T-helper 1 cell treated with Interleukin-12 subunit alpha and Interleukin-12 subunit beta and Interleukin-4 antibody, amounts not matched to agents 30 ng/mL and 1 ng/mL, for 36 hours (primary cell): ENCODE results near the gene NOP58. TPM values are rescaled to one million over a fixed set of nuclear protein-coding genes. Genes with fewer than 3 reads are reported as not detected.
"Not testable (repeated sequence)": the region's sequence is repeated elsewhere in the genome, so short reads cannot be mapped to it uniquely, and the experiment has no call there.

ENCODE experiments used
- intact Hi-C: fragments of 100-400 bp; cut with micrococcal nuclease; formaldehyde crosslinking; loops from one replicate; pipeline ENCODE4 v1.15.1; 2024
- total RNA-seq: library from RNA; stranded (reverse); gene quantifications from 2 replicates; pipeline ENCODE4 v1.2.3, GENCODE V29; 2022

The NOP58 gene
- total RNA-seq: 119 and 121 TPM in 2 replicates

GRCh38 chr2:202265467-202266277 lies at the start of gene NOP58:
Gene NOP58 (plus strand): TSS chr2:202265763. CDS start chr2:202265942, 179 bp downstream.
- intact Hi-C loops: loop anchor here (1.0 to 5.0 kb wide), 23 partner anchors 27 to 1738 kb away; partner anchors contain the start of genes BZW1, CASP8, CD28 and CLK1

GRCh38 chr2:202221873-202222272 lies 43.7 kb upstream of the NOP58 start:
- intact Hi-C loops: no loop called here

GRCh38 chr2:202237787-202238233 lies 27.8 kb upstream of the NOP58 start:
- intact Hi-C loops: loop anchor here (1.0 to 5.0 kb wide), 11 partner anchors 27 to 1425 kb away; partner anchors contain the start of genes BMPR2, CLK1, FZD7 and NOP58

GRCh38 chr2:202238234-202239197 lies 27.0 kb upstream of the NOP58 start, which contains the start of gene SUMO1:
Gene SUMO1 (minus strand): TSS chr2:202238597. CDS start chr2:202238451, 146 bp downstream.
- intact Hi-C loops: loop anchor here (1.0 to 5.0 kb wide), 11 partner anchors 27 to 1426 kb away; partner anchors contain the start of genes BMPR2, CLK1, FZD7 and NOP58

GRCh38 chr2:202247710-202248109 lies 17.9 kb upstream of the NOP58 start:
- intact Hi-C loops: not testable (repeated sequence)

- intact Hi-C loops: no loop called here
Observed at GRCh38 chr2:202249521-202250253, 15.9 kb upstream of the NOP58 start.

GRCh38 chr2:202251494-202251893 lies 14.1 kb upstream of the NOP58 start:
- intact Hi-C loops: no loop called here

- intact Hi-C loops: no loop called here
Observed at GRCh38 chr2:202261531-202261930, 4.0 kb upstream of the NOP58 start.

- intact Hi-C loops: loop anchor here (1.0 to 5.0 kb wide), 9 partner anchors 11 to 1740 kb away; partner anchors contain the start of genes CASP8, CD28, FZD7 and SGO2
Observed at GRCh38 chr2:202267495-202267894, 1.9 kb downstream of the NOP58 start.

GRCh38 chr2:202269585-202269984 lies 4.0 kb downstream of the NOP58 start:
- intact Hi-C loops: loop anchor here (5.0 kb wide), 4 partner anchors 1367 to 1742 kb away; partner anchors contain the start of genes CD28 and SGO2

- intact Hi-C loops: no loop called here
Observed at GRCh38 chr2:202270487-202270886, 4.9 kb downstream of the NOP58 start.

GRCh38 chr2:202276078-202276720 lies 10.6 kb downstream of the NOP58 start:
- intact Hi-C loops: loop anchor here (5.0 kb wide), 2 partner anchors 39 to 596 kb away; partner anchors contain the start of genes ICA1L and SUMO1

GRCh38 chr2:202278036-202278760 lies 12.6 kb downstream of the NOP58 start:
- intact Hi-C loops: loop anchor here (1.0 to 5.0 kb wide), 4 partner anchors 11 to 594 kb away; partner anchors contain the start of genes ICA1L and SUMO1

- intact Hi-C loops: loop anchor here (1.0 to 5.0 kb wide), 4 partner anchors 12 to 593 kb away; partner anchors contain the start of genes ICA1L and SUMO1
Observed at GRCh38 chr2:202278944-202279343, 13.4 kb downstream of the NOP58 start.

- intact Hi-C loops: no loop called here
Observed at GRCh38 chr2:202286595-202286994, 21.0 kb downstream of the NOP58 start.

- intact Hi-C loops: loop anchor here (1.0 kb wide), 1 partner anchor 15 kb away; no protein-coding TSS in a partner anchor
Observed at GRCh38 chr2:202289394-202290204, 24.0 kb downstream of the NOP58 start.

- intact Hi-C loops: loop anchor here (1.0 kb wide), 1 partner anchor 14 kb away; no protein-coding TSS in a partner anchor
Observed at GRCh38 chr2:202290316-202290715, 24.8 kb downstream of the NOP58 start.

GRCh38 chr2:202290970-202291369 lies 25.4 kb downstream of the NOP58 start:
- intact Hi-C loops: loop anchor here (1.0 kb wide), 1 partner anchor 13 kb away; no protein-coding TSS in a partner anchor
